HG03565 (cell line): ENCODE results near the gene SLC1A2.

Experiments used
- ATAC-seq: cut with Tn5 transposase; IDR thresholded peaks from one replicate; pipeline ENCODE4 v1.9.1; 2021; ENCODE audit warnings: mild to moderate bottlenecking, moderate library complexity; ENCODE audit not compliant: unreplicated experiment

The SLC1A2 gene

DNA sequence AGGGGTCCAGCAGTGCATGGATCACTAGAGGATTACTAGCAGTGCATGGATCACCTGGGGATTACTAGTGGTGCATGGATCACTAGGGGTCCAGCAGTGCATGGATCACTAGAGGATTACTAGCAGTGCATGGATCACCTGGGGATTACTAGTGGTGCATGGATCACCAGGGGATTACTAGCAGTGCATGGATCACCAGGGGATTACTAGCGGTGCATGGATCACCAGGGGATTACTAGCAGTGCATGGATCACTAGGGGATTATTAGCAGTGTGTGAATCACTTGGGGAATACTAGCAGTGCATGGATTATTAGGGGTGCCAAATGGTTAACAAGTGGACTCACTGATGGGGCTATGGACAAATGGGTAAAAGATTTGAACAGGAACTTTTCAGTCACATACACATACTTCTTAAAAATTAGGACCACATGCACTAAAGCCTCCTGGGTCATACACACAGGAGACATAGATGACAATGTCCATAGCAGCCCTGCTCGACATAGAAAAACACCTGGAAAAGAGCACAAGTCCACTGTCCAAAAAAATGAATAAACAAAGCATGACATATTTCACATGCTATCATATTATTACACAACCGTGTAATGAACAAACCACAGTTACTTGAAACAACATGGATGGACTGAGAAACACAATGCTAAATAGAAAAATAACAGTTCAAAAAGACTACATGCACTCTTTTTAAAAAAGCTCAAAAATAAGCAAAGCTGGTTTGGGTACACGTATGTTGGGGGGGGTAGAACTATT lies 170.6 kb downstream of the SLC1A2 start:
- ATAC-seq, result no peak

DNA sequence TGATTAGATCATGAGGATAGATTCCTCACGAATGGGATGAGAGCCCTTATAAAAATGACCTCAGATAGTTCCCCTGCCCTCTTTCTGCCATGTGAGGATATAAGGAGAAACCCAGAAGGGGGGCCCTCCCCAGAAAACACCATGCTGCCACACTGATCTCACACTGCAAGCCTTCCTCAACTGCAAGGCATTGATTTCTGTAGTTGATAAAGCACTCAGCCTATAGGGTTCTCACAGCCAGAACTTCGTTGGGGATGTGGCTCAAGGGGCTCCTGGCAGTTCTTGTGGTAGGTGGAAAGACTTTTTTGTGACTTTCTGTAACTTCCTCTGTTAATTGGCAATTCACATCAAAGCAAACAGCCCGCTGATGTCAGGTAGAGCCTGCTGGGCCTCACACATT lies 171.5 kb downstream of the SLC1A2 start:
- no peak for ATAC-seq

- ATAC-seq, result no peak
Measured at GRCh38 chr11:35247428-35247827, 171.9 kb downstream of the SLC1A2 start.

- ATAC-seq, result no peak
Measured at GRCh38 chr11:35246745-35247144, 172.6 kb downstream of the SLC1A2 start.

GRCh38 chr11:35245786-35246185 lies 173.6 kb downstream of the SLC1A2 start:
- no peak for ATAC-seq

DNA sequence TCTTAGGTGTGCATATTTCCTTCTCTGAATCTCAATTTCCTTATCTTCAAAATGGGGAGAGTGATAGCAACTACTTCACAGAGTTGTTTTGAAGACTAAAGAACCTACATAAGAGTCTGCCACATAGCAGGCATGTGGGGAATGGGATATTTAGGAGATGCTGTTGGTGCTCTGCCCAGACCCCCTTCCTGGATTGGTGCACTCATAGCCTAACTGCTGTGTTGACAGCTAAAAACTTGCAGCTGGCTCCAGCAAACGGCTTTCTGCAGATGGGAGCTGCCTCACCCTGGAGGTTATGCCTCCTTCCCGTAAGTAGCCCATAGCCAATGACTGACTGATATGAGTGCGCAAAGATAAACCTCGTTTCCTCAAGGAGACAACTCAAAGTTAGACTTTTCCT lies 174.3 kb downstream of the SLC1A2 start:
- ATAC-seq, result no peak

DNA sequence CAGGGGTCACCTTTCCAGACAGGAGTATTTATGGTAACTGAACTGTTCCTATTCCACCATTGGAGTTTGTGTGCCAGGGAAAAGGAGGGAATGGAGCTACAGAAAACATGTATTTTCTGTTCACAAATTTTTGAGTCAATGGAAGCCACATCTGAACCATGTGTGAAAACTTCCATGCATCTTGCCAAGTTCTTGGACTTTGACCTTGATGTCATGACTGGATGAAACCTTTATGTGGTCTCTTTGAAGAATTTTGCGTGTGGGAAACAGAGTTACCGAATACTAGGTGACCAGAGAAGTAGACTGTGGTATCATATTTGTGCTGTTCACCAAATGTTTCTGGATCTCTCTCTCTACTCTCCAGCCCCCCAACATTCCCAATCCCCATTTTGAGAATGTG lies 175.6 kb downstream of the SLC1A2 start:
- no peak for ATAC-seq

DNA sequence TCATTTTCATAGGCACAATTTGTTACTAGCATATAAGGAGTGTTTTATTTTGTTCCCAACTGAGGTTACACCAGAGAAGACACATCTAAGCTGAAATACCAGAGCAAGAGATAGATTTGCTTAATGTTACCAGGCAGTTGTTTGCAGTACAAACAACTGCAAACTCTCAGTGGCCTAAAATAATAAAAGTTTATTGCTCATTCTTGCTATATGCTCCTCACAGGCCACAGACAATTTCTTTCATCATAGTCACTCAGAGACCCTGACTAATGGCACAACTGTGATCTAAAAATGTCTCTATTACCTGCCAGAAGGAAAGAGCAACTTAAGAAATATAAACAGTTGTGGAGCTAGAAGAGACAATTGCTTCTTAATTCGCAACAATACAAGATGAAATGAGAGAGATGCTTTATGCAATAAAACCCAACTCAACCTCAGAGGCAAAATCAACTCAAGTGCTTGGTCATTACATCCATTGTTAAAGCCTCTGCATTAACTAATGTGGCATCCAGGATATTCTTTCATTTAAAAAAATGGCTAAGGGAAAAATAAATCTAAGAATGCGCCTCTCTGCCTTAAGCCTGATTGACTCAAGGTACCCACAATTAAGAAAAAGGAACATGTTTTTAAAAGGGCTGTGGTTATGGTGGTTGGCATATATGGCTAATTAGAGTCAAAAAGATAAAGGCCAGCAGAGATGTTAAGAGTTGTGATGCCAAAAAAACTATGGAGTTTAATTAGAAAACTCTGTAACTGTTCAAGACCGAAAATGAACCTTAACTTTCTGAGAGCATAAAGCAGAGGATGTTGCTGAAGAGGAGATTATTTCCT lies 176.7 kb downstream of the SLC1A2 start:
- ATAC-seq, result no peak

GRCh38 chr11:35241531-35241930 lies 177.8 kb downstream of the SLC1A2 start:
- no peak for ATAC-seq

DNA sequence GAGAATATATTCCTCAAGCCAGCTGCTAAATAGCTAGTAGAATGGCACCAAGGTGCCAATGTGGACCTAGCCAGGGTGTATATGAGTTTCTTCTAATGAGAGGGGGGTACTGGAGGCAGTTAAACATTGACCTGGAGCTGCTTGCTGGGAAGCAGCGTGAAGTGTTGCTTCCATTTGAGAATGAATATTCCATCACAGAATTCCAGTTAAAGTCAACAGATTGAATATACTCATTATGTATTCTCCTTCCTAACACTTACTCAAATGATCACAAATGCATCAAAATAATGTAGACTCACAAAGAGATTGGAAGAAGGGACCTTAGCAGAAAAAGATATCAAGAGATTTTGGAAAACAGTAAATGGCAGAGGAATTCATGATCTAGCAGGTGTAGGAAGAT lies 178.3 kb downstream of the SLC1A2 start:
- no peak for ATAC-seq

DNA sequence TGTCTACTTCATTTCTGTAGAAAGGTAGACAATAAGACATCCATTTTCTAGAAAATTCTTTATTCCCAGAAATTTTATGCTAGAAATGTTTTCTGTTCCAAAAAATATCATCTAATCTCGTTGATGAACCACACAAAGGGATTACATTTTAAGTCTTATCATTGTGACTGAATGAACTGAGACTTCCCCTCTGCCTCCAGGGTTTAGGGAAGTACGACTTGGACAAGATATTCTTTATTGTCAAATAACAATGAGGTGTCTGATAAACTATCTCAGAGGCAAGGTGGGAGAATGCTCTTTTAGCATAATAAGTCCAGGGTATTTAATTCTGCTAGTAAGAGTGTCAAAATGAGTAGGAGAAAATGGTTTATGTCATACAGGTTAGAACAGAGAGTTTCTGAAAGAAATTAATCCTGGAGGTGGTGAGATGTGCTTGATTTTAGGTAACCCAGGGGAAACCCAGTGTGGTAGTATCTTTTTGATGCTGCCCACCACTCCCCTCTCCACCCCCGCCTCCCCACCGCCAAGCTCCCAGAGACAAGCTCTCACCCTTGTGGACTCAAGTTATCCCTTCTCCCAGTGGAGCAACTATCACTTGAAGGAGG lies 179.8 kb downstream of the SLC1A2 start:
- no peak for ATAC-seq

GRCh38 chr11:35238882-35239281 lies 180.5 kb downstream of the SLC1A2 start:
- no peak for ATAC-seq

DNA sequence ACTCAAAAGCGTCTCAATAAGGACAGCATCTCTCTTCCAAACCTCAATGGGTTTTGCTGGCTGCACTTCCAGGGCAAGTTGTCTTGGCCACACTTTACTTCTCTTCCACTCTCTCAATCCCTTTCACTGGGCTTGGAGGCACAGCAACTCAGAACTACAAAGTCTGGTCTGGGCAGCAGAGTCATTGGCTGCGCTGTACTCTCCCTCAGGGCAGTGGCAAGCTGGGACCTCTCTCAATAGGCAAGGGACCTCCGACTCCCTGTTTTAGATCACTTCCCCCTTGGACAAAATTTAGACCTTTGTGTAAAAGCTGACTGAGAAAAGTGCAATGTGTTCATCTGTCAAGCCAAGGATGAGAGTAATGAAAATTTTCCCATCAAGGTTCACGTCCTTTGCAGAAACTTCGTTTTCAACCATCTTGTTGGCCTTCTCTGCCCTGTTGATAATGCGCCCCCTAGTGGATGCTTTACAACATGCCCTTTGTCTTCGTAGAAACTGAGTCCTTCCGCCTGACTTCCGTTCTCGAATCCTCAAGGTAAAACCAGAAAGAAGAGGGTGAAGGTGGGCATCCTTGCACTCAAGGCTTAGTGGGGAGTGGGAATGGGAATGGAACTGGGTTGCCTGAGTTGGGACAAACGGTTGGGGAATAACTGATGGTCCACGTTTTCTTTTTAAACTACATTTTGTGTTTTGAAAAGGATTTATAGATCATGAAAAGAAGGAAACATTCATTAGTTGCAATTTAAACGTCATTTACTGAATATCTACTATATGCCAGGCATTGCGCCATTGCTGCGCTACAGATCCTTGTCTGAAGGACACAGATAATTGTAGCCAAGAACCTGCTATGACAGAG lies 181.3 kb downstream of the SLC1A2 start:
- ATAC-seq, result no peak

- ATAC-seq, result no peak
Measured at GRCh38 chr11:35237351-35237750, 182.0 kb downstream of the SLC1A2 start.

- ATAC-seq, result no peak
Measured at GRCh38 chr11:35236667-35237003, 182.7 kb downstream of the SLC1A2 start.

DNA sequence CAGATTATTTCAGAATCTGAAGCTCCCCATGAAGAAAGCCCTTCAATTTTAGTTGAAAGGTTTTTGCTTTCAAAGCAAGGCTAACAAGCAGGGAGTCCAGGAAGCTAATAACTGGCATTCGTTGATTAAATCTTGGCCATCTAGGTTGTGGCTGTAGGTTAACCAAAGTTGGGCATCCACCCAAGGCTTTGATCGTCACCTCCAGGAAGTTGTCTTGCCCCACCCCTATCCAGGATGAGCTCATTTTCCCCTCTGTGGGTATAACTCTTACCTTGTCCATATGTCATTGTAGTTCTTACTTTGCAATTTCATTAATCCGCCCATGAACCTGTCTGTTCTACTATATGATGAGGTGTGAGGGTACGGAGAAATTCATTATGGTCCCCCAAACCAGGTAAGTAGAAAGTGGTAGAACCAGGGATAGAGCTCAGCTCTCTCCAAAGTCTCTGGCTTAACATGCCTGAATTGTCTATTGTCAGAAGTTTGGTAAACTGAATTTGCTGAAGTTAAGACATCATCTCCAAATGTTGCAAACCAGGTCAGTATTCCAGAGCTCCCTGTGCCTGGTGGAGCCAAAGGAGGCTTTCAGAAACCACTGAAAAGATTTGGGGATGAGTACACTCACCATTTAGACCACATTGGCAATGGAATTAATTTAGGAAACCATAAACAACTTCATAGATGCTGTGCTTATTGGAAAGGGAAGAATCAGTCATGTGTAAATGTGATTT lies 183.3 kb downstream of the SLC1A2 start:
- no peak for ATAC-seq

- no peak for ATAC-seq
Measured at GRCh38 chr11:35235498-35235897, 183.9 kb downstream of the SLC1A2 start.

DNA sequence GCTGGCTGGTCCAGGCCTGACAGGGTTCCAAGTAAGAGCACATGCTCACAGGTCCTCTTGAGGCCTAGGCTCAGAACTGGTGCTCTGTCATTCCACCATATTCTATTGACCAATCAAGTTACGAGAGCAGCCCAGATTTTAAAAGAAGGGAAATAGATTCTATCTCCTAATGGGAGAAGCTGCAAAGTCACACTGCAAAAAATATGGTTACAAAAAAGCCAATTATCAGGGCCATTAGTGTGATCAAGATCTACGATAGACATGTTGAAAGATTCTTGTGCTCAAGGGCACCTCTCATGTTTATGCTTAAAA lies 184.2 kb downstream of the SLC1A2 start:
- no peak for ATAC-seq

DNA sequence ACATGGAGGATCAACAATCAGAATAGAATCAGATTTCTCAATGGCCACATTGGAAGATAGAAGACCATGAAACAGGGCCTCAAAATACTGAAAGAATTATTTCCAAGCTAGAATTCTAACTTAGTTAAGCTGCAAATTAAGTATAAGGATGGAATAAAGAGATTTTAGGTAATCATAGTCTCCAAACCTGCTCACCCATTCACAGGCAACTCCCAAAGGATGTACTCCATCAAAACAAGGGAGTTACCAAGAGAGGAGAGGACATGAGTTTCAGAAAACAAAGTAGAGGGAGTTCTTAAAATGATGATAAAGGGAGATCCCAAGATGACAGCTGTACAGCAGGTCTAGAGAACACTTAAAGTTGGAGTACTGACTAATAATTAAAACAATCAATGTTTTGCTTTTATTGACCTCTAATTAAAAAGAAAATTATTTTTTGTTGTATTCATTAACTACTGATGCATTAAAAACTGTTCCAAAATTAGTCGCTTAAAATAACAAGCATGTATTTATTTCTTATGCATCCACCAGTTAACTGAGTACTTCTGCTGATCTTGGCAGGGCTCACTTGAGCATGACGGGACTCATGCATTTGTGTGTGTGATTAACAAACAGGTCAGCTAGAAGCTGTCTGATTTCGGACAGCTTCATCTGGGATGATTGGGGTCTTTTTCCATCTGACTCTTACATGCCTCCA lies 184.8 kb downstream of the SLC1A2 start:
- ATAC-seq, result no peak

DNA sequence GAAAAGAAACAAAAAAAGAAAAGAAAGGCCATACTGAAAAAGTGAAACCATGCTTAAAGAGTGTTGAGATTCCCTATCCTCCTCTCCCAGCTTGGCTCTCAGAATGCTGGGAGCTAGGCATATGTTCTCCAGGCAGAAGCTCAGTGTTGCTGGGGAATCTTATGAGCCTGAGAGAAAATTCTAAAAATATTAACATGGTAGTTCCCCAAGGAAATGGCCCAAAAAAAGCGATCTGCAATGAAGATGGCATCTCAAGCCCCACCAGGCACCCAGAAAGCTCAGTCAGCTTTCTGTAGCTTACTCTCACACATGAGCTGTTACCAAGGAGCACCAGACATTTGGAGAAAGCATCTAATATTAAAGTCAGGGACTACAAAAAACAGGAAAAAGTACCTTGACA lies 185.8 kb downstream of the SLC1A2 start:
- ATAC-seq, result no peak
